ENCODE measurements around the gene C1QTNF3.

- TF ChIP-seq POLR2AphosphoS5 (IDR thresholded peaks at IDR 0.05) (no peak), CTCF (IDR thresholded peaks at IDR 0.05) (no peak), EP300 (IDR thresholded peaks at IDR 0.05) (no peak)
Measured at GRCh38 chr5:33968211-33969005, 74.6 kb downstream of the C1QTNF3 start.

Measured in stomach (tissue), 4 donors.